ENCODE results near the gene GOLGA8Q.
"Not testable (repeated sequence)": the region's sequence is repeated elsewhere in the genome, so short reads cannot be mapped to it uniquely, and the experiment has no call there.

Gene GOLGA8Q, protein sequence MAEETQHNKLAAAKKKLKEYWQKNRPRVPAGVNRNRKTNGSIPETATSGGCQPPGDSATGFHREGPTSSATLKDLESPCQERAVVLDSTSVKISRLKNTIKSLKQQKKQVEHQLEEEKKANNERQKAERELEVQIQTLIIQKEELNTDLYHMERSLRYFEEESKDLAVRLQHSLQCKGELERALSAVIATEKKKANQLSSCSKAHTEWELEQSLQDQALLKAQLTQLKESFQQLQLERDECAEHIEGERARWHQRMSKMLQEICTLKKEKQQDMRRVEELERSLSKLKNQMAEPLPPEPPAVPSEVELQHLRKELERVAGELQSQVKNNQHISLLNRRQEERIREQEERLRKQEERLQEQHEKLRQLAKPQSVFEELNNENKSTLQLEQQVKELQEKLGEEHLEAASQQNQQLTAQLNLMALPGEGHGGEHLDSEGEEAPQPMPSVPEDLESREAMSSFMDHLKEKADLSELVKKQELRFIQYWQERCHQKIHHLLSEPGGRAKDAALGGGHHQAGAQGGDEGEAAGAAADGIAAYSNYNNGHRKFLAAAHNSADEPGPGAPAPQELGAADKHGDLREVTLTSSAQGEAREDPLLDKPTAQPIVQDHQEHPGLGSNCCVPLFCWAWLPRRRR

DNA sequence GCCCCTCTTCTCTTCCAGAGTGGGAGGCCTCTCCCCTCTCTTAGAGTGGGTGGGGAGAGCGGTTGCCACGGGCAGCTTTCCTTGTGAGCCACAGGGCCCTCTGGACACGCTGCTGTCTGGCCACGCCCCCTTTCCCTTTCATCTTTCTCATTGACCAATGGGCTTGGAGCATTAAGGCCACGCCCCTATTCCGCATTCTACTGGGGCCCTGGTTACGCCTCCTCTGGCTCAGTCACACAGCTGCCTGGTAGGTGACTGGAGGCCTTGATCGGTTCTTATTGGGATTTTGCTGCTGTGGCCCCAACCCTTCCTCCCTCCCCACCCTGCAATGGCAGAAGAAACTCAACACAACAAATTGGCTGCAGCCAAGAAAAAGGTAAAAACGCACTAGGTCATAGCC, at the start of gene GOLGA8Q:
Gene GOLGA8Q (plus strand): TSS at position 301 of the 400 bp plus-strand sequence. CDS start 28 bp downstream, at position 329.
- not testable (repeated sequence) for DNase-seq

DNA sequence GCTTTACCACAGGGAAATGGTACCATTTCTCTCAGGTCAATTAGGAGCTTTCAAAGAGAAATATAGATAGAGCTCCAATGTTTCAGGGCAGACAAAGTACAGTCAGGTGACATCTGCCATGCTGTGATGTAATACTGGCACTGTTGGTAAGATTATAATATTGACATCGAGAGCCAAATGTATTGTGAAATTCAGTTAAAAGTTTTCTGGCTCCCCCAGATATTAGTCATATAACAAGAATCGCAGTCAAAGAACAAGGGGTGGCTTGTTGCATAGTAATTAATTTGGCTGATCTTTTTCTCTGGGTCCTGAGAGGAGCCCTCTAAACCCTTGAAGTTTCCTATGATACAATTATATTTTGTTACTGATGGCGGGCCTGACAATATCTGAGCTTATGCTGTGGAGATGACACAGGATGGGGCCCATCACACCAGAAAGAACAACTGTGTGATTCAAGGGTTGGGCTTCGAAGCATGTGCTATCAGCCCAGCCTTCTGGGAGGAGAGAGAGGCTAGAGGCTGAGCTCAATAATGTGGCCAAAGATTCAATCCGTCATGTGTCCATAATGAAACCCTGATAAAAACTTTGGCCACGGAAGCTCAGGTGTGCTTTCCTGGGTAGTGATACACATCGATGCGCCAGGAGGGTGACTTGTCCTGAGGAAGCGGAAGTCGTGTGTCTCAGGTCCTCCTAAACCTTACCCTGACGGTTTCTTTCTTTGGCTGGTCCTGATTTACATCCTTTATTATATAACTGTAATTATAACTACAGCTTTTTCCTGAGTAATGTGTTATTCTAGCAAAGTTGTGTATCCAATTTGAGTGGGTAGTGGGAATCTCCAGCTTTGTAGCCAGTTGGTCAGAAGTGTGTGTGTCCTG, 48.7 kb upstream of the GOLGA8Q start:
- DNase-seq: not testable (repeated sequence)

DNA sequence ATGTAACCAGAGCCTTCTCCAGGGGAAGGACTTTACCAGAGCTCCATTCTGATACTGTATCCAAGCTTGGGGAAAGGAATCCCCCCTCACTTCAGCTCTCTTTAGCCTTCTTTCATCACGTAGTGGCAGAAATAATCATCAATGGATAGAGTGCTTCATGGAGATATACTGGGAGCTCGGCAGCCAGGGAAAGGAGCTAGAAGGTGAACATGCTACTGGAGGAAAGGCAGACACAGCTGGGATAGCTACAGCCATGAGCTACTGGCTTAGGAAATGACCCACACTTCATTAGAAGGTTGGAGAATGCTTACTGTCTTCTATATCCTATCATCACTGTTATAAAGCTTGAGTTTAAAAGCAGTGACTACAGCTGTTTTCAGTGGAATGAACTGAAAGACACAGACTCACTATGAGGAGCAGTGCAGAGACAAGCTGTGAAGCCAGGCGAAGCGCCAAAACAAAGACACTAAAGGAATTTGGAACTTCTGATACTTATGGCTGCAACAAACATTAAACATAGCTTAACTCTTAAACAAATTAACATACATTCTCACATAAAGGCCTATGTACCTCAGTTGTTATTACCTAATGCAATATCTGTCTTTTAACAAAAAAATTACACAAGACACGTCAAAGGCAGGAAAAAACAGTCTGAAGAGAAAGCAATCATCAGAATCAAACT, 47.5 kb upstream of the GOLGA8Q start:
- not testable (repeated sequence) for DNase-seq

DNA sequence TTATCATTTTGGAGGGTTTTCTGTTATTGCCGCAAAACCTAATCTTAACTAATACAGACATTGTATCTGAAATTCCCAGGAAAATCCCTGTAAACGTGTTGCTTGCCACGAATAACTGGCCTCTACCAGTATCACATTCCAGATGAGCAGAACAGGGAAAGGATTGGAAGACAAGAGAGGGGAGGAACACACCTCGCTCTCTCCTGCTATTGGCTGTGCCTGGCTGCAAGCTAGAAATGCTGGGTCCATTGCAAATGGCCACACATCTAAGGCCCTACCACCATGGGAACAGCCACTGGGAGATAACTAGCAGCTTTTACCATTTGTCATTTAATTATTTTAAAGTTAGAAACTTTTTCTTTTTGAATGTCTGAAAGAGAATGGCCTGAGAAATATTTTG, 37.3 kb upstream of the GOLGA8Q start:
- DNase-seq: not testable (repeated sequence)

DNA sequence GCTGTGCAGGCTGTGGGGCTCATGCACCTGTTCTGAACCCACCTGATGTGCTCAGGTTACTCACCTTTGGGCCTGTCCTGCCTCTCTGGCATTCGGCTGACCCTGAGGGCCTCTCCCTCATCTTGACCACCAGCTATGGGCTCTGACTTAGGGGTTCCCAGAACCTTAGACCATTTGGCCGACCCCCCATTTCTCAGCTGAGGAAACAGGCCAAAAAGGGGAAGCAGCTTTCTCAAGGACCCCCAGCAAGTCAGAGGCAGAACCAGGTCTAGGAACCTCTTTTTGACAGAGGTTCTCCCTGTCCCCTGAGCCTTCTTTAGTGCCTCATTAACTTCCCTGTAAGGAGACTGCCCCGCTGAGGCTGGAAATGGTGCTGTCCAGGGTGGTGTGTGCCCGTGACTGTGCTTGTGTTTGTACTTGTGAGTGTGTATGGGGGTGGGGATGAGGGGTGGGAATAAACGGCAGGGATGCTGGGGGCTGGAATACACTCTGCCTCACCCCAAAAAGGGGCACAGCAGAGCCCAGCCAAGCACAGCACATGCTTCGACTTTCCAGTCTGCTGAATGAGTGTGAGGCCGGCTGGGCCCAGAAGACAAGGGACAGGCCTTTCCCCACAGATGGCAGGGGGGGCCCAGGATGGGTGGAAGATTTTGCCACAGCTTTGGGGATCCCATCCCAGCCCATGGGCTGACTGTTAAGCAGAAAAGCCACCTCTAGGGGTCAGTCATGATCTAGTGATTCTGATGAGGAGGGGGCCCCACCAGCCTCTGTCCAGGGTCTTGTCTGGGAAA, 28.2 kb upstream of the GOLGA8Q start:
- not testable (repeated sequence) for DNase-seq

DNA sequence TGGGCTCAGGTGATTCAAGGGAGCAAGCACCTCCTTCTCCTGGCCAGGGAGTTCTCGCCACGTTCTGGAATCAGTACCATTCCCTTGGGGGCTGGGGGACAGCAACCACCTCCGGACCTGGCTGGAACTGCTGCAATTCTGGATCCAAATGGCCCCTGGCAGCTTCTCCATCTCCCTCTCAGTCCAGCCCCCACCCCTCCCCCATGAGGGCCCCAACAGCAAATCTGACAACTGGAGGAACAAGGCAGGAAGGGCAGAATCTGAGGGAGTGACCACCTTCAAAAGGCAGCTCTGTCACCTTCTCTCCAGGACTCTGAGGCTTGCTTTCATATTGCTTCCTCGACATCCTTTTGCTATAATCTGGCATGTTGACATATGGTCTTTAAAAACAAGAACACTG, 25.9 kb upstream of the GOLGA8Q start:
- DNase-seq: not testable (repeated sequence)

DNA sequence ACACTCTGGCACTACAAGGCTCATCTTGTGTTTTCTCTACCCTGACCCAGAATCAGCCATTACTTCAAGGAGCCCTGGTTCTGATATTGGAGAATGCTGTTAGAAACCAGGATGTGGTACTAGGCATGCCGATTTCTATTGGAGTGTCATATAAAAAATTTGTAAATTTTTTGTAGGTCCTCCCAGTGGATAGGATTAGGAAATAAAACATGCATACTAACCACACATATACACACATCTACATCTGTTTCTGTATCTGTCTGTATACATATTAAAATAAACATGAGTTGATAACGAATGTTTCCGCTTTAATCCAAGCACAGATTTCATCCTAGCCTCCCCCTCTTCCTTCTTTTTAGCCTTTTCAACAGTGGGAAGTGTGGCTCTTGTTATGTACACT, 22.8 kb upstream of the GOLGA8Q start:
- not testable (repeated sequence) for DNase-seq

DNA sequence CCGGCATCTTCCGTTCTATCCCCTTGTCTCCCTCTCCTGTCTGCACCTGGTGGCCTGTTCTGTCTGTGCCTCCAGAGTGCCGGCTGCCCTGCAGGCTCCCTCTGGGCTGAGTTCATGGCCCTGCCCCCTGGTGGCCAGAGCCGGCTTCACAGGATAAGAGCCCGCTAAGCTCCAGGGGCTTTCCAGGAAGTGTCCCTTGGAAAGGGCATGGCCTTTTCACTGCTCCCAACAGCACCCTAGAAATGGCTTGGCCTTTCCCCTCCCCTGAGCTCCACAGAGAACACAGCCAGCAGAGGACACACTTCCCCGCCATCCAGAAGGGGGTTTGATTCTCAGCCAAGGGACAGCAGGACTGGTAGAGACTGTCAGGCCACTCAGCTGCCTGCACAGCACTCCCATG, 15.1 kb downstream of the GOLGA8Q start:
- DNase-seq: not testable (repeated sequence)

DNA sequence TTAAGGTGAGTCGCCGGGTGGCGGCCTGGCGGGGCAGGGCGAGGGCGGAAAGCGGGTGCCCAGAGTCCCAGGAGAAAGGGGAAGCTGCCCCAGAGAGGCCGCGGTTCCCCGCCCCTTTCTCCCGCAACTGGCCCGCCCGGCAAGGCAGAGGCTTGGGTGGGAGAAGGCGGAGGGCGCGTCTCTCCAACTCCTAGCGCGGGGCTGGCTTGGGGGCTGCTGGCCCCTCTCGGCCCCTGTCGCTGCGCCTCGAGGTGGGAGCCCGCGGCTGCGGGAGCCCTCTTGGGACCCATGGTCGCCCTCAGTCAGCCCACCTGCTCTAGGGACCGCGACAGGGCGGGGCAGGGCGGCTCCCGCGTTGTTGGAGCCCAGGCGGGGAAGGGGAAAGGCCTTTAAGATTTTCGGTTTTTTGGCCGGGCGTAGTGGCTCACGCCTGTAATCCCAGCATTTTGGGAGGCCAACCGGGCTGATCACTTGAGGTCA, 21.2 kb downstream of the GOLGA8Q start:
- DNase-seq: not testable (repeated sequence)

DNA sequence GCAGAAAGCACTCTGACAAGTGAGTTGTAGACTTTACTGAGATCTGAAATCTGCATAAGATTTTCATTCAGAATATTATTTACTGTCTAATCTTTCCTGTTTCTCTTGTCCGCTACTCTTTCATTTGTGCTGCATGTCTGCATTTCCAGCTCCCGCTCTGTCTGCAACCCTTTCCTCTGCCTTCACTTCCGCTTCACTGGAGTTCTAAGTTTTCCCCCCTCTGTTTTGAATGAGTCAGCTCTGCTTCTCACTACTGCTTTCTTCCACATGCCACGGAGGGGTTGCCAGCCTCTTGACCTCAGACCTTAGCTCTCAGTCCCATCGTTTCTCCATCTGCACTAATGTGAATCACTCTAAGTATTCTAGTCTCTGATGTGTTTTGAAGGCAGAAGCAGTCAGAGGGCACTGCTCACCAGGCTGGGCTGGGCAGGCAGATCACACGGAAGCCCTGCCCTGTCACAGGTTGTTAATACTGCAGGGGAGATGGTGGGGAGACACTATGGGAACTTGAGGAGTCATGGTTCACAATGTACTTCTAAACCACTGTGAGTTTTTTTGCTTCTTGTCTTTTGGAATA, 27.6 kb downstream of the GOLGA8Q start:
- DNase-seq: not testable (repeated sequence)

DNA sequence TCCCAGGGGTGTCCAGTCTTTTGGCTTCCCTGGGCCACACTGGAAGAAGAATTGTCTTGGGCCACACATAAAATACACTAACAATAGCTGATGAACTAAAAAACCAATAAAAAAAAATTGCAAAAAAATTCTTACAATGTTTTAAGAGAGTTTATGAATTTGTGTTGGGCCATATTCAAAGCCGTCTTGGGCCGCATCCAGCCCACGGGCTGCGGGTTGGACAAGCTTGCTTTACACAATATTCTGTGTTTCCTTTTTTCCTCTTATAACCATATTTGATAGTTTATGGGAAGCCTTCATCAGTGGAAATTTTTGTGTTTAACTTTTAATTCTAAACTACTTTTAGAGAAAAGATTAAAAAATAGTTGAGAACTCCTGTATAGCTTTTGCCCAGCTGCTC, 28.9 kb downstream of the GOLGA8Q start:
- not testable (repeated sequence) for DNase-seq

DNA sequence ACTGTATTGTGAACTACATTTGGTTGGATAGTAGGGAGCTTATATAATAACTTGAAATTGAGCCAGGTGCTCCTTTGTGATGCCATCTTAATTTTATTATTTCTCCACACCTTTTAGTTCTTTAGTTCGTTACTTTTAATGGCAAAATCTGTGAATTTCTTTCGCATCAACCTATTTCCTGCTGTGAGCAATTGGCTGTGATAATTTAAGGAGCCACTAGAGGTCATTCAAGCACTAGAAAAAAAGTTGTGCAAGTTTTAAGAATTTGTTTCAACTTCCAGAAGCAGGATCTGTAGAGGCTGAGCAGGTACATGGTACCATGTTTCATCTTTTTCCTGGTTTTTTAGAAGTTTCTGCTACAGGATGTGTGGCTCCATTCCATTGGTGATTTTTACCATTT, 47.1 kb downstream of the GOLGA8Q start:
- not testable (repeated sequence) for DNase-seq

DNA sequence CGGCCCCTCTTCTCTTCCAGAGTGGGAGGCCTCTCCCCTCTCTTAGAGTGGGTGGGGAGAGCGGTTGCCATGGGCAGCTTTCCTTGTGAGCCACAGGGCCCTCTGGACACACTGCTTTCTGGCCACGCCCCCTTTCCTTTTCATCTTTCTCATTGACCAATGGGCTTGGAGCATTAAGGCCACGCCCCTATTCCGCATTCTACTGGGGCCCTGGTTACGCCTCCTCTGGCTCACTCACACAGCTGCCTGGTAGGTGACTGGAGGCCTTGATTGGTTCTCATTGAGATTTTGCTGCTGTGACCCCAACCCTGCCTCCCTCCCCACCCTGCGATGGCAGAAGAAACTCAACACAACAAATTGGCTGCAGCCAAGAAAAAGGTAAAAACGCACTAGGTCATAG, 51.9 kb downstream of the GOLGA8Q start, which contains the start of gene GOLGA8H:
Gene GOLGA8H (plus strand): TSS at position 233 of the 400 bp plus-strand sequence. CDS start 98 bp downstream, at position 331.
- DNase-seq: not testable (repeated sequence)
